Peyer's patch (tissue), 4 donors: Measurements from ENCODE around the gene RSAD1.

Source experiments
- POLR2A ChIP-seq, 2 donors: fragments of 450-650 bp; IDR thresholded peaks; one replicate each; pipeline ENCODE4 v1.5.1; 2017; ENCODE audit warnings: antibody characterized with exemption in 2 of 2, mild to moderate bottlenecking in 2 of 2, moderate library complexity in 2 of 2
- TF ChIP-seq, protein P1 (sequence below), 6 experiments: fragments of 450-650 bp in 4 of 6; fragments of 200-600 bp in 2 of 6; sonication (generic) in 1 of 6; IDR thresholded peaks; one replicate each; pipeline ENCODE4 v1.5.1; 2017 to 2019; ENCODE audit warnings: antibody characterized with exemption in 6 of 6, mild to moderate bottlenecking in 3 of 6, moderate library complexity in 1 of 6

DNA sequence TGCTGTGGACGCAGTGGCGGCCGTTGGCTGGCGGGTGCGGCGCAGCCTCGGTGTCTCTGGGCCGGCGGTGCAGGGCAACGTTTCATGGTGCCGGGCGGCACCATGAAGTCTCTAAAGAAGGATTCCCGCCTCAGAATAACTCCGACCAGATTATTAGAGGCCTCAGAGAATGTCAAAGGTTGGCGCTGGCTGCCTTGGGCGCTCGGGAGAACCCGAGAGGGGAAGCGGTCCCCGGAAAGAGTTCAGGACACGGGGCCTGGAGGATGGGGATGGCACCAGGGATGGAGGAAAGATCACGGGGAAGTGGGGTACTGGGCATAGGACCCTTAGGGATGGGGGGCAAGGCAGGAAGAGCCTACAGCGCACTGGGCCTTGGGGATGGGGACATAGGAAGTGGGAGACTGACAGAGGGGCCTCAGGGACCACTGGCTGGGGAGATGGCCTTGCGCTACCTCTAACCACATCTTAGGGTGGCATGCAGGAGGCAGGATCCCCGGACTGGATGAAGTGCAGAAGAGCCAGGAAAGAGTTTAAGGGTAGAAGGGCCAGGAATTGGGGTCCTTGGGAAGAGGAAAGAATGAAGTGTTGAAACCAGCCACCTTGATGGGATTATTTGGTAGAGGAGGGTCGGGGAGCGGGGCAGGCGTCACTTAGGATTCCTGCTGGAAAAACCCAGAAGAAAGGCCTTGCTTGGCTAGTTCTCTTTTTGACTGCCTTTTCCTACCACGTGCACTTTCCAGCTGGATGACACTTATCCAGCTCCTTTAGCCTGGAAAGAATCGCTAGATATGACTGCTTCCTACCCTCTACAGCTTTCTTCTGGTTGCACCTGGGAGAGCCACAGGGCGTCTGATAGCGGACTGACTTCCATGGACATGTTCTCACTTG is 30.2 kb downstream of the RSAD1 start:
- TF ChIP-seq, protein P1, sequence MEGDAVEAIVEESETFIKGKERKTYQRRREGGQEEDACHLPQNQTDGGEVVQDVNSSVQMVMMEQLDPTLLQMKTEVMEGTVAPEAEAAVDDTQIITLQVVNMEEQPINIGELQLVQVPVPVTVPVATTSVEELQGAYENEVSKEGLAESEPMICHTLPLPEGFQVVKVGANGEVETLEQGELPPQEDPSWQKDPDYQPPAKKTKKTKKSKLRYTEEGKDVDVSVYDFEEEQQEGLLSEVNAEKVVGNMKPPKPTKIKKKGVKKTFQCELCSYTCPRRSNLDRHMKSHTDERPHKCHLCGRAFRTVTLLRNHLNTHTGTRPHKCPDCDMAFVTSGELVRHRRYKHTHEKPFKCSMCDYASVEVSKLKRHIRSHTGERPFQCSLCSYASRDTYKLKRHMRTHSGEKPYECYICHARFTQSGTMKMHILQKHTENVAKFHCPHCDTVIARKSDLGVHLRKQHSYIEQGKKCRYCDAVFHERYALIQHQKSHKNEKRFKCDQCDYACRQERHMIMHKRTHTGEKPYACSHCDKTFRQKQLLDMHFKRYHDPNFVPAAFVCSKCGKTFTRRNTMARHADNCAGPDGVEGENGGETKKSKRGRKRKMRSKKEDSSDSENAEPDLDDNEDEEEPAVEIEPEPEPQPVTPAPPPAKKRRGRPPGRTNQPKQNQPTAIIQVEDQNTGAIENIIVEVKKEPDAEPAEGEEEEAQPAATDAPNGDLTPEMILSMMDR (IDR thresholded peaks at IDR 0.05): no peak
- no peak for TF ChIP-seq POLR2A (IDR thresholded peaks at IDR 0.05)
